GM19328 (cell line): ENCODE measurements around the gene MAP2K1.
"Not testable (repeated sequence)": the region's sequence is repeated elsewhere in the genome, so short reads cannot be mapped to it uniquely, and the experiment has no call there.

Experiments
- ATAC-seq: cut with Tn5 transposase; IDR thresholded peaks from one replicate; pipeline ENCODE4 v1.9.1; 2021; ENCODE audit warnings: mild to moderate bottlenecking, moderate library complexity; ENCODE audit not compliant: unreplicated experiment

MAP2K1 gene

GRCh38 chr15:66390678-66391077, 4.0 kb downstream of the MAP2K1 start:
- ATAC-seq, result no peak

DNA sequence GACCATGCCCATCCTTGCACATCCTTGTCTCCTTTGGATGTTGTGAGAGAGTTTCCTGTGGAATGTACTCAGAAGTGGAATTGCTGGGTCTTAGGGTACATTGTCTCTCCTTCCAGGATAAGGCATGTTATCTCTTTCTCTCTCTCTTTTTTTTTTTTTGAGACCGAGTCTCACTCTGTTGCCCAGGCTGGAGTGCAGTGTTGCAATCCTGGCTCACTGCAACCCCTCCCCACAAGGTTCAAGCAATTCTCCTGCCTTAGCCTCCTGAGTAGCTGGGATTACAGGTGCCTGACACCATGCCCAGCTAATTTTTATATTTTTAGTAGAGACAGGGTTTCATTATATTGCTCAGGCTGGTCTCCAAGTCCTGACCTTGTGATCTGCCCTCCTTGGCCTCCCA, 6.3 kb downstream of the MAP2K1 start:
- not testable (repeated sequence) for ATAC-seq

- ATAC-seq, result no peak
Observed at GRCh38 chr15:66394472-66394871, 7.8 kb downstream of the MAP2K1 start.

GRCh38 chr15:66394915-66395314, 8.2 kb downstream of the MAP2K1 start:
- no peak for ATAC-seq

- ATAC-seq, result no peak
Observed at GRCh38 chr15:66399276-66399675, 12.6 kb downstream of the MAP2K1 start.

DNA sequence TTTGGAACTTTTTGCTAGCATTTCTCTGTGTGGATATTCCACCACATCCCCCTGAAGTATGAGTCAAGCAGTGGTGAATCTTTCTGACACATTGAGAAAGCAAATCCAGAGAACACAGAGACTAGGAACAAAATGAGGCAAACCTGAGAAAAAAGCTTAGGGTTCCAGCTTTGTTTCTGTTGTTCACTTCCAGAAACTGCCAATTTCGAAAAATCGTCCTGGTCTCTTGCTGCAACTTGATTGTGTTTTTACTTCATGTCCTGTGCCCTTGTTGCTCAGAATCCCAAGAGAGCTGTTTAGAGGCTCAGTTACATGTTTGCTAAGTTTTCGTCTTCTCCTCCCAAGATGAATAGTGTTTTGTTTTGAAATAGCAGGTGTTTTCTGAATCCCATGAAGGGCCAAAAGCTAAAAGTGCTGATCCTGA, 13.7 kb downstream of the MAP2K1 start:
- ATAC-seq, result no peak

DNA sequence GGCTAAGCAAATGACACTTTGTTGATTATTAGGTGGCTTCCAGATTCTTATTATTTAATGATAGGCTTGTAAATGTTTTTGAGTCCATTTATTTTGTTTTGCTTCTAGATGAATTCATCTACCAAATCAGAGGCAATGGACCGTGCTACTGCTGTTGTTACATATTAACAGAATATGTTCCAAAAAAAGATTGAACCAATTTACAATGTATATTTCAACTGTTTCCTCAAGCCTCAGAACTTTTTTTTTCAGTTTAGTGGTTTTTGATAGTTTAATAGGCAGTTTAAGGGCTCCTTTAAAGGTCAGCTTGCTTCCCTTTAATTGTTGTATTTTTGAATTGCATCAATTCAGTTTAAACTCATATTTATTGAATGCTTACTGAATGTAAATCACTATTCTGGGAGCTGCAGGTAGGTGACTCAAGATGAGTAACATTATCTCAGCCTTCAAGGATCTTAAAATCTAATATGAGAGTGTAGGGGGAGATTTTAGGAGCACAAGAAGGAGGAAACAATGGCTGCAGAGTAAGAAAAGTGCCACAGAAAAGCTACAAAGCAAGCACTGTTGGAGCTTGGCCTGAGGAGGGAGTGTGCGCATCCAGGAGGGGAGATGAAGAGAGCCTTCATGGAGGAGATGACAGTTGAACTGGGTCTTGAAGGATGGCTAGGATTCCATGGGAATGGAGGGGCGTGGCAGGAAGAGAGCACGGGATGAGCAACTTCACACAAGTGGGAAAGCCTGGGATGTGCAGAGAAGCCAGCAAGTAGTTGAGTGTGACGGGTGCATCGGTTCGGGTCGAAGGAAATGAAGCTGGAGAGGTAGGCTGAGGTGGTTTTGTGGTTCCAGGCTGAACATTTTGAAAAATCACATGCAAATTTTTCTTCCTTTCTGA, 14.7 kb downstream of the MAP2K1 start:
- ATAC-seq, result no peak

DNA sequence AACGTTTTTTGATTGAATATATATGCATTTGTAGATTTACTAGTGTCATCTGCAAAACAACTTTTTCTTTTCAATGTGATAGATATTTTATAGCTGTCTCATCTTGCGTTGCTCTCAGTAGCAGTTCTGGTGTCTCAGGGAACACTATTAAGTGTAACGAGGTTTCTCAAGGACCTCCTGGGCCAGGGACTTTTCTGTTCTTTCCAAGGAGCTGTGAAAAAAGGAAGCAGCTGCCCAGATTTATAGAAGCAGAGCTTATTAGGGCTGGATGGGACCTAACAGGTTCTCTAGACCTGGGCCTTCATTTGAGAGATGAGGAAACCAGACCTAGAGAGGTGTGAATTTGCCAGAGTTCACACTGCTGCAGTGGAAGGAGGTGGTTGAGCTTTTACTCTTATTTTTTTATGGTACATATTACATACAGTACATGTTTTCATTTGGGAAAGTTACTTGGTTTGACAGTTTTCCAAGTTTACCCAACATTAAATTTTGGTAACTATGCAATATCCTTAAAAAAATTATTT, 16.1 kb downstream of the MAP2K1 start:
- ATAC-seq, result no peak

DNA sequence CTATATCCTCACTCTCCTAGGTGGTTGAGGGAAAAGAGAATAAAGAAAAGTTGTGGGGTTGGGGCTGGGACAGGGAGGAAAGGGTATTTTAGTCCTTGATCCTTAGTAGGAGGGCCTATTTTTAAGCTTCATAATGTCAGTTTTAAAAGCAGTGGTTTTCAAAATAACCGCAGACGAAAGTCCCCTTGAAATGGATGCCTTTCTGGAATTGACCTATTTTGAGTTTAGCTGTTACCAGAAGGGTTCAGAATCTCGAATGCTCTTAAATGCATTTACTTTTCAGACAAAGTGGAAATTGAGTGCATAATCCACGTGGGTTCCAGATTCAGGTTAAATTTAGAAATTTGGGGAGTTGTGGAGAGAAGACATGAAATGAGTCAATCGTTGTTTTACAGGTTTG, 16.6 kb downstream of the MAP2K1 start:
- ATAC-seq, result no peak

GRCh38 chr15:66404122-66404521, 17.4 kb downstream of the MAP2K1 start:
- ATAC-seq, result no peak

DNA sequence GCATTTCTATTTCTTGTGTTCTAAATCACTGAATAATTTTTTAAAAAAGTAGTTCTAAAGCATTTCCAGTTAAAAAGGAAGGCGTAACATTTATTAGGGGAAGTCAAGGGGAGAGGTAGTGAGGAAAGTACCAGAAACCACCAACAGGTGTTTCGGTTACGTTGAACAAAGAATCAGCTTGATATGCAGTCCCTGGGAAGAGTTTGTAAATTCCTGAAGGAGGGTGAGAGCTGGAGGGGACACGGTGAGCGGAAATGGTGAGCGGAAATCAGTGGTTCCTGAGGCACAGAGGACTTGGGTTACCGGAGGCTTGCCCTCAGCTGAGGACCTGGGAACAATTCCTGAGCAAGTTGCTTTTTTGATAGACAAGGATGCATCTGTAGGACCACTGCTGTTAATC, 17.8 kb downstream of the MAP2K1 start:
- ATAC-seq, result no peak

- ATAC-seq, result no peak
Observed at GRCh38 chr15:66405007-66405406, 18.3 kb downstream of the MAP2K1 start.

DNA sequence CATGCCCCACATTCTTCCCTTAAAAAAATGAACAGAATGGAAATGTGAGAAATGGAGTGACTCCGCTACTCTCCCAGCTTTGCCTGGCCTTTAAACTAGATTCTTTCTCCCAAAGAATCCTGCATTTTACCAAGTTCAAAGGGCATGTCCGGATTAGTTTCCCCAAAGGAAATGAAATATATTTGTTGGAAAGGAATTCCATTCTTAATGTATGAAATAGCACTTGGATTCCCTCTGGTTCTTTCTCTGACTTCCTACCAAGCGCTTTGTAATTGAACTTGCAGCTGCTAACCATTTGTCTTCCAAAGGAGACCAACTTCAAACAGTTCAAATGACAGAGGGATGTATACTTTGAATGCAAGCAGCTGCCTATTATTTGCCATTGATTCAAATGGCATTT, 18.9 kb downstream of the MAP2K1 start:
- no peak for ATAC-seq

- no peak for ATAC-seq
Observed at GRCh38 chr15:66408254-66408653, 21.5 kb downstream of the MAP2K1 start.

GRCh38 chr15:66408675-66409282, 22.1 kb downstream of the MAP2K1 start:
- ATAC-seq, result no peak

GRCh38 chr15:66409565-66410108, 22.9 kb downstream of the MAP2K1 start:
- ATAC-seq, result no peak

- ATAC-seq, result no peak
Observed at GRCh38 chr15:66411190-66411589, 24.5 kb downstream of the MAP2K1 start.

GRCh38 chr15:66412220-66412619, 25.5 kb downstream of the MAP2K1 start:
- ATAC-seq, result no peak

DNA sequence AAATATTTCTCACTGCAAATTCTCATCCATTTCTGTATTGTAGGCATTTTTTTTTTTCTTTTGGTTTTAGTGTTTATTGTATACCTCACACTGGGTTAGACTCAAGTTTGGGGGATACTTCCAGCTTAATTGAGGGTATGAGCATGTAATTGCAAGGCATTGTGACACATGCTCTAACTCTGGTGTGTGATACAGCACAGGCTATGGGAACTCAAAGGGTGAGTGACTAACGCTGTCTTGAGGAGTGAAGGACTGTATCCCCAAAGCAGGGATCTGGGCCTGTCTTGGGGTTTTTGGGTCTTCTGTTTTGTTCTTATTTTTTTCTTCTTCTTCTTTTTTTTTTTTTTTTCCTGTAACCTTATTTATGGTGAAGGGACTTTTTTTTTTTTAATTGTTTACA, 26.9 kb downstream of the MAP2K1 start:
- no peak for ATAC-seq

- ATAC-seq, result no peak
Observed at GRCh38 chr15:66415360-66415759, 28.6 kb downstream of the MAP2K1 start.

DNA sequence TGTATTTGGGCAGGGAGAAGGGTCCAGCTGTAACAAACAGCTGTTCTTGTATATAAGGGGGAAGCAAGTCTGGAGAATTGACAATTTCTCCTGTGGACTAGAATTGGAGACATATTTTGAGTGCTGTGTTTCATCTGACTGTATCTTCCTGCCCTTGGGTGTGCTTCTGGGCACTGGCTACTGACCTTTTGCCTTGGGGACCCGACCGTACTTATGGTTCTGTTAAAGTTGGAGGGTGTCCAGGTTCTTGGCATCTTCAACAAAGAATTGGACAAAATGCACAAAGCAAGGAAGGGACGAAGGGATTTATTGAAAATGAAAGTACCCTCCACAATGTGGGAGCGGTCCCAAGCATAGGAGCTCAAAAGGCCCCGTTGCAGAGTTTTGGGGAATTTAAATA, 31.0 kb downstream of the MAP2K1 start:
- ATAC-seq, result no peak

DNA sequence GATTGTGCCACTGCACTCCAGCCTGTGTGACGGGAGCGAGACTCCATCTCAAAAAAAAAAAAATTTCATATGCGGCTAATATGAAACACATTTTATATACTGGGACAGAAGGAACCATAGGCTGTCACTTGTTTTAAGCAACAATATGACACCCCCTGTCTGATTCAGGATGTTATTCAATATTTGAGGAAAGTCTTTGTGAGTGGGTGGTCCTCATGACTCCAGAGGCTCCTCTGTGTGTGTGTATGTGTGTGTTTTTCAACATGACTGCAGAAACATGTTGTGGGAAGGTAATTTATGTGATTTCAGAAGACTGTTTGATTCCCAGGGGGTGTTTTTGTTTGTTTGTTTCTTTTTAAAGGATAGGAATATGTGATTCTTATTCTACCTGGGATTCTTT, 32.8 kb downstream of the MAP2K1 start:
- no peak for ATAC-seq
